IMR-90 (cell line): ENCODE data around the gene CNKSR3. TPM values are rescaled to one million over a fixed set of nuclear protein-coding genes. Genes with fewer than 3 reads are reported as not detected.

Experiments
- ATAC-seq: fragments of 200-7000 bp; cut with Tn5 transposase; 2 replicates; pipeline ENCODE4 v1.9.1; 2020; ENCODE audit warnings: low read depth, mild to moderate bottlenecking, moderate library complexity
- BruUV-seq: library from RNA; stranded (reverse); fragments of 400-500 nt; replicated peaks from 2 replicates; lab custom pipeline; 2021; lab: Mats Ljungman, UMichigan
- CTCF ChIA-PET: fragments of 300-600 bp; formaldehyde crosslinking; extraction: SDS; loops from one replicate; lab custom pipeline; 2021; ENCODE audit warnings: antibody characterized with exemption; lab: Yijun Ruan, JAX
- POLR2A ChIA-PET: fragments of 300-600 bp; sonication (Branson Sonifier 250); formaldehyde crosslinking; loops from one replicate; lab custom pipeline; 2022; ENCODE audit warnings: antibody characterized with exemption; ENCODE audit not compliant: unreplicated experiment; lab: Charles Lee
- DNase-seq: peaks from one replicate; pipeline ENCODE4 v3.0.0; 2013
- H2AFZ ChIP-seq: replicated peaks from 2 replicates; pipeline ENCODE3; 2013; ENCODE audit warnings: low read length, mild to moderate bottlenecking; ENCODE audit not compliant: poor library complexity
- H2AK5ac ChIP-seq: 2 replicates; pipeline ENCODE4 v1.6.1; 2013; ENCODE audit warnings: low read depth, low read length, inconsistent platforms
- H2AK9ac ChIP-seq: replicated peaks from 2 replicates; pipeline ENCODE3; 2013; ENCODE audit warnings: mild to moderate bottlenecking, low read depth, low read length, moderate library complexity; ENCODE audit not compliant: poor library complexity
- H2BK120ac ChIP-seq: 2 replicates; pipeline ENCODE4 v1.6.1; 2013; ENCODE audit warnings: low read depth, low read length, inconsistent platforms
- H2BK15ac ChIP-seq: 3 replicates; pipeline ENCODE4 v1.6.1; 2013; ENCODE audit warnings: low read depth, low read length, inconsistent platforms
- H2BK20ac ChIP-seq: 2 replicates; pipeline ENCODE4 v1.6.1; 2013; ENCODE audit warnings: low read depth, mild to moderate bottlenecking, inconsistent platforms, low read length, moderate library complexity
- H2BK5ac ChIP-seq: 2 replicates; pipeline ENCODE4 v1.6.1; 2013; ENCODE audit warnings: mild to moderate bottlenecking, low read depth, low read length, inconsistent platforms; ENCODE audit not compliant: poor library complexity, severe bottlenecking
- H3K14ac ChIP-seq: replicated peaks from 2 replicates; pipeline ENCODE4 v1.6.1; 2013; ENCODE audit warnings: low read depth, low read length, inconsistent platforms
- H3K18ac ChIP-seq: 2 replicates; pipeline ENCODE4 v1.6.1; 2013; ENCODE audit warnings: low read depth, low read length, control low read depth
- H3K23ac ChIP-seq: 2 replicates; pipeline ENCODE4 v1.6.1; 2013; ENCODE audit warnings: low read depth, low read length, inconsistent platforms
- H3K27ac ChIP-seq: 2 replicates; pipeline ENCODE4 v1.5.1; 2013; ENCODE audit warnings: mild to moderate bottlenecking, control low read depth, low read length; ENCODE audit not compliant: insufficient read depth
- H3K27me3 ChIP-seq: 2 replicates; pipeline ENCODE4 v1.6.1; 2013; ENCODE audit warnings: low read length; ENCODE audit not compliant: control insufficient read depth, insufficient read depth
- H3K36me3 ChIP-seq: 2 replicates; pipeline ENCODE4 v1.6.1; 2013; ENCODE audit warnings: low read length, mixed read lengths; ENCODE audit not compliant: control insufficient read depth, insufficient read depth
- H3K4ac ChIP-seq: 2 replicates; pipeline ENCODE4 v1.6.1; 2013; ENCODE audit warnings: low read depth, low read length, inconsistent platforms
- H3K4me1 ChIP-seq: 2 replicates; pipeline ENCODE4 v1.6.1; 2013; ENCODE audit warnings: low read length, mixed read lengths; ENCODE audit not compliant: control insufficient read depth, insufficient read depth
- H3K4me2 ChIP-seq: 2 replicates; pipeline ENCODE4 v1.6.1; 2013; ENCODE audit warnings: low read depth, mild to moderate bottlenecking, control low read depth, low read length, moderate library complexity
- H3K4me3 ChIP-seq: 2 replicates; pipeline ENCODE4 v1.5.1; 2013; ENCODE audit warnings: low read depth, mild to moderate bottlenecking, control low read depth, low read length, moderate library complexity; ENCODE audit not compliant: insufficient read depth
- H3K56ac ChIP-seq: 2 replicates; pipeline ENCODE4 v1.6.1; 2013; ENCODE audit warnings: low read length, inconsistent platforms; ENCODE audit not compliant: insufficient read depth; ENCODE audit errors: extremely low read depth
- H3K79me1 ChIP-seq, 2 experiments: 2 replicates each; pipeline ENCODE4 v1.6.1; 2013; ENCODE audit warnings: low read length in 2 of 2, inconsistent platforms in 1 of 2, low read depth in 1 of 2
- H3K9ac ChIP-seq: 2 replicates; pipeline ENCODE4 v1.6.1; 2013; ENCODE audit warnings: low read depth, low read length, control low read depth
- H3K9me1 ChIP-seq: 2 replicates; pipeline ENCODE4 v1.6.1; 2013; ENCODE audit warnings: low read length, inconsistent platforms; ENCODE audit not compliant: insufficient read depth
- H3K9me3 ChIP-seq: 2 replicates; pipeline ENCODE4 v1.6.1; 2013; ENCODE audit warnings: low read length; ENCODE audit not compliant: control insufficient read depth, insufficient read depth
- H4K20me1 ChIP-seq: 2 replicates; pipeline ENCODE4 v1.6.1; 2013; ENCODE audit warnings: low read length, inconsistent platforms; ENCODE audit not compliant: insufficient read depth
- H4K5ac ChIP-seq: 2 replicates; pipeline ENCODE4 v1.6.1; 2013; ENCODE audit warnings: mild to moderate bottlenecking, low read depth, low read length, control low read depth
- H4K8ac ChIP-seq, 2 experiments: 2 replicates each; pipeline ENCODE4 v1.6.1; 2013; ENCODE audit warnings: low read depth in 2 of 2, low read length in 2 of 2, control low read depth in 1 of 2, inconsistent platforms in 1 of 2
- H4K91ac ChIP-seq: 2 replicates; pipeline ENCODE4 v1.6.1; 2013; ENCODE audit warnings: low read depth, low read length, inconsistent platforms; ENCODE audit not compliant: insufficient read depth
- BHLHE40 ChIP-seq: fragments of 150-350 bp; IDR thresholded peaks from 2 replicates; pipeline ENCODE4 v1.6.1; 2016; ENCODE audit warnings: mild to moderate bottlenecking, low read depth, low read length
- CHD1 ChIP-seq: IDR thresholded peaks from 2 replicates; pipeline ENCODE4 v1.6.1; 2012; ENCODE audit warnings: low read depth, low read length, improper control_type of control experiment
- FOS ChIP-seq: fragments of 150-350 bp; IDR thresholded peaks from 2 replicates; pipeline ENCODE4 v1.6.1; 2016; ENCODE audit warnings: low read depth, low read length
- MAZ ChIP-seq: IDR thresholded peaks from 2 replicates; pipeline ENCODE4 v1.6.1; 2012; ENCODE audit warnings: low read depth, mild to moderate bottlenecking, low read length, improper control_type of control experiment, moderate library complexity, borderline replicate concordance
- MXI1 ChIP-seq: IDR thresholded peaks from 2 replicates; pipeline ENCODE4 v1.6.1; 2012; ENCODE audit warnings: low read depth, mild to moderate bottlenecking, low read length, moderate library complexity, borderline replicate concordance
- NFE2L2 ChIP-seq: fragments of 150-350 bp; IDR thresholded peaks from 2 replicates; pipeline ENCODE4 v1.6.1; 2016; ENCODE audit warnings: low read depth, mild to moderate bottlenecking, low read length
- RAD21 ChIP-seq: IDR thresholded peaks from 2 replicates; pipeline ENCODE4 v1.6.1; 2012; ENCODE audit warnings: low read length, improper control_type of control experiment
- RCOR1 ChIP-seq: IDR thresholded peaks from 2 replicates; pipeline ENCODE4 v1.6.1; 2012; ENCODE audit warnings: mild to moderate bottlenecking, low read length, improper control_type of control experiment; ENCODE audit not compliant: insufficient replicate concordance
- USF2 ChIP-seq: fragments of 150-350 bp; IDR thresholded peaks from 2 replicates; pipeline ENCODE4 v1.6.1; 2017; ENCODE audit warnings: mild to moderate bottlenecking, antibody characterized with exemption, low read length, low read depth
- WGBS, 2 experiments: methylation state at CpG; one replicate each; pipeline versions ENCODE4 v1.1.5 to v1.1.7; 2013; ENCODE audit warnings: missing lambda C conversion rate in 2 of 2; ENCODE audit not compliant: insufficient read length in 1 of 2; ENCODE audit errors: extremely low coverage in 2 of 2; 5-methylcytosine and 5-hydroxymethylcytosine counted together
- dilution Hi-C: fragments of 300-500 bp; cut with HindIII; formaldehyde crosslinking; loops from one replicate; pipeline ENCODE4 v1.14.3; 2018; ENCODE audit warnings: low sequenced_read_pairs; ENCODE audit not compliant: unreplicated experiment
- in situ Hi-C: fragments of 300-500 bp; cut with MboI; formaldehyde crosslinking; loops from 3 replicates; pipeline ENCODE4 v1.14.3; 2019; ENCODE audit warnings: low sequenced_read_pairs, inconsistent platforms, mixed read lengths
- intact Hi-C: fragments of 100-400 bp; cut with micrococcal nuclease; formaldehyde crosslinking; loops from 2 replicates; pipeline ENCODE4 v1.10.0; 2022
- polyA plus RNA-seq, 3 experiments: library from polyadenylated mRNA; depleted of rRNA; stranded (reverse); fragments of >200 nt; gene quantifications; 2 replicates each; pipeline ENCODE4 v1.2.3, GENCODE V29; 2012; ENCODE audit warnings: low replicate concordance in 1 of 3
- total RNA-seq: library from RNA; depleted of rRNA; stranded (reverse); fragments of >200 nt; gene quantifications from 2 replicates; pipeline ENCODE4 v1.2.3, GENCODE V29; 2012
- TF ChIP-seq, protein P1 (sequence below): conservative IDR thresholded peaks from 2 replicates; pipeline ENCODE4 v1.5.1; 2012; ENCODE audit warnings: mild to moderate bottlenecking, low read depth, low read length, improper control_type of control experiment

Gene CNKSR3
- total and polyA plus RNA-seq, 2 of the 4 experiments (the other 2 are of a cell fraction), result 6.7 to 15.8 TPM

DNA sequence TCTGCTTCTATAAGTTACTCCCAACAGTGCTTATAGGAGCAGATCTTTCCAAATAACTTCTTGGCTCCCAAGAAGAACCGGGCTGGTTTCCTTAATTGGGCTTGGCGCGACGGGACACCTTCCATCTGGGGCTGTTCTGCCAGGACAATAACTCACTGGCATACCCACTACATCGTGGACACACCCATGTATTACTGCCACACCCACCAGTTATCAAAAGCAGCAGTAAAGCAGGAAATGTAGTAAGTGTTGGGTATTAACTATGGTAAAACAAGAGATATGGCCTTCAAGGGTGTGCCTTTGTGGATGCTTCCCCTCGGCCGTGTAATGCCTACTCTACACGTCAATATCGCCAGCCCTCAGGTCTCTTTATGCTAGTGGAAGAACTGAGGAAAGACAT lies 24.7 kb downstream of the CNKSR3 start:
- Histone ChIP-seq H2BK120ac (no peak overlapping the region), H3K27me3 (no peaks in the 10 kb centered on the region), H3K4me2 (no peak overlapping the region), H2BK20ac (no peak overlapping the region), H4K91ac (no peak overlapping the region), H3K9ac (no peak overlapping the region), H2BK15ac (no peak overlapping the region), H3K9me1 (peaks cover 18% of the 10 kb centered on the region; the same call in 1 of the 2 replicates), H3K4ac (peak overlapping the region; percentile 33; the same call in 1 of the 2 replicates), H3K79me1 (peaks cover 40 to 66% of the 10 kb centered on the region in 2 experiments), H3K23ac (no peak overlapping the region), H2AK5ac (0 out of 2 replicates have a peak overlapping the region, but pooled peaks have one; percentile 20), H3K56ac (no peak overlapping the region), H3K4me3 (no peak overlapping the region), H4K8ac (no peak overlapping the region), H4K20me1 (no peaks in the 10 kb centered on the region), H2BK5ac (no peak overlapping the region), H3K27ac (no peak overlapping the region), H2AFZ (no peak overlapping the region), H3K14ac (no peak overlapping the region), H2AK9ac (no peak overlapping the region), H3K9me3 (no peaks in the 10 kb centered on the region), H3K18ac (no peak overlapping the region), H3K36me3 (no peaks in the 10 kb centered on the region), H3K4me1 (peaks cover 14% of the 10 kb centered on the region), H4K5ac (no peak overlapping the region)
- WGBS, 2 experiments, result no CpG with 5 or more reads among the region's 9 CpGs
- ChIA-PET POLR2A (no interaction called here), CTCF (no interaction called here)
- in situ Hi-C loops, result no loop called here
- BruUV-seq, result no TSS peak
- TF ChIP-seq RCOR1, result no peak
- no peak for TF ChIP-seq BHLHE40
- TF ChIP-seq, protein P1, sequence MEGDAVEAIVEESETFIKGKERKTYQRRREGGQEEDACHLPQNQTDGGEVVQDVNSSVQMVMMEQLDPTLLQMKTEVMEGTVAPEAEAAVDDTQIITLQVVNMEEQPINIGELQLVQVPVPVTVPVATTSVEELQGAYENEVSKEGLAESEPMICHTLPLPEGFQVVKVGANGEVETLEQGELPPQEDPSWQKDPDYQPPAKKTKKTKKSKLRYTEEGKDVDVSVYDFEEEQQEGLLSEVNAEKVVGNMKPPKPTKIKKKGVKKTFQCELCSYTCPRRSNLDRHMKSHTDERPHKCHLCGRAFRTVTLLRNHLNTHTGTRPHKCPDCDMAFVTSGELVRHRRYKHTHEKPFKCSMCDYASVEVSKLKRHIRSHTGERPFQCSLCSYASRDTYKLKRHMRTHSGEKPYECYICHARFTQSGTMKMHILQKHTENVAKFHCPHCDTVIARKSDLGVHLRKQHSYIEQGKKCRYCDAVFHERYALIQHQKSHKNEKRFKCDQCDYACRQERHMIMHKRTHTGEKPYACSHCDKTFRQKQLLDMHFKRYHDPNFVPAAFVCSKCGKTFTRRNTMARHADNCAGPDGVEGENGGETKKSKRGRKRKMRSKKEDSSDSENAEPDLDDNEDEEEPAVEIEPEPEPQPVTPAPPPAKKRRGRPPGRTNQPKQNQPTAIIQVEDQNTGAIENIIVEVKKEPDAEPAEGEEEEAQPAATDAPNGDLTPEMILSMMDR, result no peak
- no peak for TF ChIP-seq MXI1
- no peak for TF ChIP-seq FOS
- no peak for TF ChIP-seq CHD1
- no peak for TF ChIP-seq MAZ
- TF ChIP-seq USF2, result no peak
- no peak for TF ChIP-seq RAD21
- no peak for TF ChIP-seq NFE2L2
- dilution Hi-C loops, result no loop called here
- DNase-seq (no peak), ATAC-seq (no peak)
- intact Hi-C loops, result no loop called here
